CD4-positive, CD25-positive, alpha-beta regulatory T cell (primary cell): ENCODE results near the gene UGCG. TPM values are rescaled to one million over a fixed set of nuclear protein-coding genes. Genes with fewer than 3 reads are reported as not detected.
"Not testable (repeated sequence)": the region's sequence is repeated elsewhere in the genome, so short reads cannot be mapped to it uniquely, and the experiment has no call there.

Source experiments
- ATAC-seq, 2 donors: fragments of 150-1000 bp; cut with Tn5 transposase; one replicate each; pipeline ENCODE4 v1.10.0; 2021; ENCODE audit warnings: low read depth in 2 of 2, moderate number of reproducible peaks in 2 of 2, moderate library complexity in 1 of 2
- DNase-seq, 3 donors: peaks; one replicate each; pipeline versions ENCODE4 v3.0.0 to v3.0.0-alpha.2; 2012 to 2022; ENCODE audit warnings: mixed read lengths in 1 of 3
- H3K27ac ChIP-seq: one replicate; pipeline ENCODE4 v1.7.0; 2013; ENCODE audit warnings: mild to moderate bottlenecking, low read length; ENCODE audit not compliant: insufficient read depth, poor library complexity, severe bottlenecking
- H3K27me3 ChIP-seq: one replicate; pipeline ENCODE4 v1.7.0; 2013; ENCODE audit warnings: low read length; ENCODE audit not compliant: control insufficient read depth, insufficient read depth
- H3K36me3 ChIP-seq: one replicate; pipeline ENCODE4 v1.7.0; 2013; ENCODE audit warnings: mild to moderate bottlenecking, low read length, moderate library complexity; ENCODE audit not compliant: control insufficient read depth, insufficient read depth
- H3K4me1 ChIP-seq: 2 replicates; pipeline ENCODE4 v1.7.0; 2013; ENCODE audit warnings: mild to moderate bottlenecking, low read length; ENCODE audit not compliant: insufficient read depth, control insufficient read depth, poor library complexity, severe bottlenecking
- H3K4me3 ChIP-seq: one replicate; pipeline ENCODE4 v1.7.0; 2013; ENCODE audit warnings: low read depth, mild to moderate bottlenecking, low read length, moderate library complexity
- H3K9me3 ChIP-seq, 2 experiments: 1 replicate in 1 of 2; 2 replicates in 1 of 2; pipeline ENCODE4 v1.7.0; 2013; ENCODE audit warnings: low read length in 2 of 2, mild to moderate bottlenecking in 1 of 2, moderate library complexity in 1 of 2; ENCODE audit not compliant: control insufficient read depth in 2 of 2
- H3K27ac Mint-ChIP-seq, 3 donors: one replicate each; pipeline ENCODE4 v1.8.0; 2020 to 2022; ENCODE audit warnings: mild to moderate bottlenecking in 3 of 3, mixed read lengths in 3 of 3, moderate library complexity in 2 of 3
- H3K27me3 Mint-ChIP-seq: one replicate; pipeline ENCODE4 v1.8.0; 2022; ENCODE audit warnings: mild to moderate bottlenecking, mixed read lengths
- H3K36me3 Mint-ChIP-seq: one replicate; pipeline ENCODE4 v1.8.0; 2020; ENCODE audit warnings: mixed read lengths
- H3K4me1 Mint-ChIP-seq, 4 donors: one replicate each; pipeline ENCODE4 v1.8.0; 2020 to 2022; ENCODE audit warnings: mixed read lengths in 4 of 4, mild to moderate bottlenecking in 1 of 4
- H3K4me3 Mint-ChIP-seq, 4 donors: one replicate each; pipeline ENCODE4 v1.8.0; 2020 to 2022; ENCODE audit warnings: mild to moderate bottlenecking in 4 of 4, mixed read lengths in 4 of 4, moderate library complexity in 3 of 4
- H3K9me3 Mint-ChIP-seq, 7 donors: one replicate each; pipeline ENCODE4 v1.8.0; 2020 to 2022; ENCODE audit warnings: mixed read lengths in 7 of 7, mild to moderate bottlenecking in 3 of 7, moderate library complexity in 2 of 7
- polyA plus RNA-seq, 4 donors: library from polyadenylated mRNA; unstranded; fragments of 300-500 nt; fragmentation: Illumina TruSeq; gene quantifications; one replicate each; pipeline ENCODE4 v1.2.3, GENCODE V29; 2021
- total RNA-seq: library from RNA; stranded (reverse); gene quantifications from one replicate; pipeline ENCODE4 v1.2.3, GENCODE V29; 2022

UGCG gene
- total and polyA plus RNA-seq, 5 donors from 2014 or later = 17.1 to 39.6 (median 22.4) TPM

GRCh38 chr9:111944241-111944866 is 47.7 kb downstream of the UGCG start:
- no peak overlapping the region for H3K4me3 ChIP-seq
- Mint-ChIP-seq H3K36me3 (no peaks in the 10 kb centered on the region), H3K4me1 (peaks cover 14 to 28% (median 18%) of the 10 kb centered on the region in 4 donors), H3K9me3 (peaks cover 0 to 2% (median 0%) of the 10 kb centered on the region in 7 donors), H3K27ac (no peak overlapping the region), H3K4me3 (no peak overlapping the region), H3K27me3 (peaks cover 4% of the 10 kb centered on the region)
- no peaks in the 10 kb centered on the region for H3K9me3 ChIP-seq
- no peak for ATAC-seq
- no peaks in the 10 kb centered on the region for H3K27me3 ChIP-seq
- H3K4me1 ChIP-seq = peaks cover 6% of the 10 kb centered on the region
- H3K36me3 ChIP-seq = no peaks in the 10 kb centered on the region
- no peak overlapping the region for H3K27ac ChIP-seq
- no peak for DNase-seq

DNA sequence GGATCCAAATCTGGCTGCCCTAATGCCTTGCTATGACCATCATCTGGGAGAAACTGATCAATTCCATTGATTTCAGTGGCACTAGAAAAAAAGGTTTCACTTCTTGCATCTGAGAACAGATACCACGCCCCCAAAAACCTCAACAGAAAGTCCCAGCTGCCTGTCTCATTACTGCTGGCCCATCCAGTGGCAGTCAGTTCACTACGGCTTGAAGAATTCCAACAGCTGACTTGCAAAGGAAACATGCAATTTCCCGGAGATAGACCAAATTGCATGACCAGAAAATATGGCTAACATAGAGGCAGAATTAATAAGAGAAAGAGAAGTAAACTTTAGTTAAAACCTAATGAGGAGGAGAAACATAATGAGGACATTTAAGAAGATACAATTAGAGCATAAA is 48.6 kb downstream of the UGCG start:
- H3K4me1 ChIP-seq = peaks cover 6% of the 10 kb centered on the region
- H3K4me3 ChIP-seq = peak overlapping the region; percentile 40
- Mint-ChIP-seq H3K27me3 (peaks cover 4% of the 10 kb centered on the region), H3K36me3 (no peaks in the 10 kb centered on the region), H3K4me1 (peaks cover 14 to 23% (median 17%) of the 10 kb centered on the region in 4 donors), H3K27ac (no peak overlapping the region), H3K4me3 (peak overlapping the region in 1 of 4 donors; percentile 62), H3K9me3 (peaks cover 0 to 2% (median 0%) of the 10 kb centered on the region in 7 donors)
- no peaks in the 10 kb centered on the region for H3K36me3 ChIP-seq
- ATAC-seq (peak in 1 of 2 donors; percentile 57), DNase-seq (peak in 2 of 3 donors; percentile 15 to 48)
- no peak overlapping the region for H3K27ac ChIP-seq
- H3K9me3 ChIP-seq = no peaks in the 10 kb centered on the region
- no peaks in the 10 kb centered on the region for H3K27me3 ChIP-seq

DNA sequence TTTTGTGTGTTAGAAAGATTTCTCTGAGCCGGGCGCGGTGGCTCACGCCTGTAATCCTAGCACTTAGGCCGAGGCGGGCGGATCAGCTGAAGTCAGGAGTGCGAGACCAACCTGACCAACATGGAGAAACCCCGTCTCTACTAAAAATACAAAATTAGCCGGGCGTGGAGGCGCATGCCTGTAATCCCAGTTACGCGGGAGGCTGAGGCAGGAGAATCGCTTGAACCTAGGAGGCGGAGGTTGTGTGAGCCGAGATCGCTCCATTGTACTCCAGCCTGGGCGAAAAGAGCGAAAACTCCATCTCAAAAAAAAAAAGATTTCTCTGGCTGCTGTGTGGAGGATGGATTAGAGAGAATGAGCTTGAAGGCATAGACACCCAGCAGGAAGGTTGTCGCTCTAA is 51.5 kb downstream of the UGCG start:
- not testable (repeated sequence) for H3K4me3 ChIP-seq, H3K4me3 Mint-ChIP-seq, H3K27ac Mint-ChIP-seq, H3K27me3 ChIP-seq, DNase-seq, H3K36me3 Mint-ChIP-seq, ATAC-seq, H3K27me3 Mint-ChIP-seq, H3K36me3 ChIP-seq, H3K9me3 ChIP-seq, H3K9me3 Mint-ChIP-seq, H3K4me1 ChIP-seq, H3K27ac ChIP-seq
- H3K4me1 Mint-ChIP-seq = peaks cover 9 to 18% (median 15%) of the 10 kb centered on the region in 4 donors

- Mint-ChIP-seq H3K4me1 (peaks cover 9 to 18% (median 16%) of the 10 kb centered on the region in 4 donors), H3K36me3 (no peaks in the 10 kb centered on the region), H3K27me3 (peaks cover 4% of the 10 kb centered on the region), H3K4me3 (no peak overlapping the region), H3K9me3 (peaks cover 0 to 2% (median 0%) of the 10 kb centered on the region in 7 donors), H3K27ac (peak overlapping the region in 1 of 3 donors; percentile 4)
- H3K9me3 ChIP-seq = no peaks in the 10 kb centered on the region
- no peak overlapping the region for H3K27ac ChIP-seq
- H3K36me3 ChIP-seq = no peaks in the 10 kb centered on the region
- no peaks in the 10 kb centered on the region for H3K27me3 ChIP-seq
- ATAC-seq (no peak), DNase-seq (no peak)
- H3K4me3 ChIP-seq = no peak overlapping the region
- H3K4me1 ChIP-seq = peaks cover 6% of the 10 kb centered on the region
Measured at GRCh38 chr9:111948951-111949350, 52.3 kb downstream of the UGCG start.

- H3K36me3 ChIP-seq = no peaks in the 10 kb centered on the region
- peaks cover 0 to 2% (median 0%) of the 10 kb centered on the region in 7 donors for H3K9me3 Mint-ChIP-seq
Measured at GRCh38 chr9:111949919-111950318, 53.3 kb downstream of the UGCG start.

DNA sequence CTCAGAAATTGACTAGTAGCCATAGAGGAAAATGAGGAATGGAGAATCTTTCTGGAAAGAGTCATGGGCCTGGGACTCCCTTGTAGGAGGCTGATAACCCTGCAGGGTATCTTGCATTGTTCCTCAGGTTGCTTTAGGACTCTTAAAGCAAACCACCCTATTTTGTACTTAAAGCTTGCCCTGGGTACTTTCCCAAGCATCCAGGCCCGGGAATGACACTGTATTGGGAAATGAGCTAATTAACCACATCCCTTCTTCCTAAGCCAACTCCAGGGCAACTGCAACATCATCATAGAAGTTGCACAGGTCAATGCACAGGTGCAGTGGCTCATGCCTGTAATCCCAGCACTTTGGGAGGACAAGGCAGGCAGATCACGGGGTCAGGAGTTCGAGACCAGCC is 55.9 kb downstream of the UGCG start:
- DNase-seq (no peak), ATAC-seq (no peak)
- Mint-ChIP-seq H3K4me1 (peaks cover 0 to 33% (median 14%) of the 10 kb centered on the region in 4 donors), H3K27me3 (no peaks in the 10 kb centered on the region), H3K27ac (no peak overlapping the region), H3K9me3 (peaks cover 0 to 2% (median 0%) of the 10 kb centered on the region in 7 donors), H3K36me3 (no peaks in the 10 kb centered on the region), H3K4me3 (no peak overlapping the region)
- no peaks in the 10 kb centered on the region for H3K9me3 ChIP-seq
- no peak overlapping the region for H3K27ac ChIP-seq
- no peak overlapping the region for H3K4me3 ChIP-seq
- no peaks in the 10 kb centered on the region for H3K36me3 ChIP-seq
- H3K4me1 ChIP-seq = peaks cover 3% of the 10 kb centered on the region
- H3K27me3 ChIP-seq = no peaks in the 10 kb centered on the region

More at GRCh38 chr9:111949919-111950318, 53.3 kb downstream of the UGCG start:
- no peaks in the 10 kb centered on the region for H3K27me3 ChIP-seq
- H3K27ac ChIP-seq = no peak overlapping the region
- Mint-ChIP-seq H3K4me3 (no peak overlapping the region), H3K4me1 (peaks cover 9 to 15% (median 13%) of the 10 kb centered on the region in 4 donors), H3K27me3 (peaks cover 4% of the 10 kb centered on the region), H3K27ac (no peak overlapping the region), H3K36me3 (no peaks in the 10 kb centered on the region)
- ATAC-seq (no peak), DNase-seq (no peak)
- peaks cover 5% of the 10 kb centered on the region for H3K4me1 ChIP-seq
- H3K9me3 ChIP-seq = no peaks in the 10 kb centered on the region
- no peak overlapping the region for H3K4me3 ChIP-seq

DNA sequence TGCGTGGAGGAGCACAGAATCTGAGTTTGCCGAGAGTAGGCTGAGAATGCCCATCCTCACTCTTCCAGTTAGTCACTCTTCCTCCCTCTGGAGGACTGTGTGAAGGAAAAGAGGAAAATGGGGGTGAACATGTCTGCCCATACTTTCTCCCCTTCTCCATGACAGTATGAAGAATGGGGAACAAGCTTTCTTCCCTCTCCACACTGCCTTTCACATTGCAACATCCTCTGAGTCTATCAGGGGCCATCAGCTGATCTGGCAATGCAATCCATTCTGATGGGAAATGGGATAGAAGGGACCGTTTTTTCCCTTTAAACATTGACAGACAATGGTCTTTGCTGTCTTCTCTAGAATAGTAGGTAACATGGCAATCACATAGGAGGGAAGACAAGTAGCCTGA is 56.8 kb downstream of the UGCG start:
- H3K27me3 Mint-ChIP-seq = no peaks in the 10 kb centered on the region
- no peak overlapping the region for H3K4me3 Mint-ChIP-seq
- Histone ChIP-seq H3K36me3 (no peaks in the 10 kb centered on the region), H3K27me3 (no peaks in the 10 kb centered on the region), H3K4me1 (peaks cover 12% of the 10 kb centered on the region), H3K4me3 (no peak overlapping the region), H3K27ac (no peak overlapping the region), H3K9me3 (no peaks in the 10 kb centered on the region)
- peaks cover 6 to 41% (median 23%) of the 10 kb centered on the region in 4 donors for H3K4me1 Mint-ChIP-seq
- H3K9me3 Mint-ChIP-seq = peaks cover 0 to 2% (median 0%) of the 10 kb centered on the region in 7 donors
- ATAC-seq = no peak
- peak overlapping the region in 2 of 3 donors; percentile 1 to 34 for H3K27ac Mint-ChIP-seq
- H3K36me3 Mint-ChIP-seq = no peaks in the 10 kb centered on the region
- DNase-seq = no peak

DNA sequence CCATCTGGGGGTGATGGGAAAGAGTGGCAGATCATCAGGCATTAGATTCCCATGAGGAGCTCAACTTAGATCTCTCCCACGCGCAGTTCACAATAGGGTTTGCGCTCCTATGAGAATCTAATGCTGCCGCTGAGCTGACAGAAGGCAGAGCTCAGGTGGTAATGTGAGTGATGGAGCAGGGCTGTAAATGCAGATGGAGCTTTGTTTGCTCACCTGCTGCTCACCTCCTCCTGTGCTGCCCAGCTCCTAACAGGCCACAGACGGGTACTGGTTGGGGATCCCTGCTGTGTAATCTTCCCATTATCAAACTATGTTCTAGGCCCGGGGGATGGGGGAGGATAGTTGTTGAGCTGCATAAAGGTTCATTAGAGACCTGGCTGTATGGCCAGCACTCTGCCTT is 58.4 kb downstream of the UGCG start:
- no peak overlapping the region for H3K27ac ChIP-seq
- peaks cover 12% of the 10 kb centered on the region for H3K4me1 ChIP-seq
- Mint-ChIP-seq H3K4me1 (peaks cover 6 to 46% (median 17%) of the 10 kb centered on the region in 4 donors), H3K9me3 (no peaks in the 10 kb centered on the region), H3K36me3 (no peaks in the 10 kb centered on the region), H3K4me3 (no peak overlapping the region), H3K27ac (peak overlapping the region in 1 of 3 donors; percentile 17), H3K27me3 (no peaks in the 10 kb centered on the region)
- no peak for DNase-seq
- H3K27me3 ChIP-seq = no peaks in the 10 kb centered on the region
- no peak overlapping the region for H3K4me3 ChIP-seq
- no peak for ATAC-seq
- no peaks in the 10 kb centered on the region for H3K36me3 ChIP-seq
- no peaks in the 10 kb centered on the region for H3K9me3 ChIP-seq
